Measurements from ENCODE around the gene EID2. TPM values are rescaled to one million over a fixed set of nuclear protein-coding genes. Genes with fewer than 3 reads are reported as not detected.

Gene EID2
- total and polyA plus RNA-seq, 10 of the 15 experiments (the other 5 are each of a cell fraction or from before 2014, with no cell fraction given): 1.6 to 11.4 (median 7.0) TPM

DNA sequence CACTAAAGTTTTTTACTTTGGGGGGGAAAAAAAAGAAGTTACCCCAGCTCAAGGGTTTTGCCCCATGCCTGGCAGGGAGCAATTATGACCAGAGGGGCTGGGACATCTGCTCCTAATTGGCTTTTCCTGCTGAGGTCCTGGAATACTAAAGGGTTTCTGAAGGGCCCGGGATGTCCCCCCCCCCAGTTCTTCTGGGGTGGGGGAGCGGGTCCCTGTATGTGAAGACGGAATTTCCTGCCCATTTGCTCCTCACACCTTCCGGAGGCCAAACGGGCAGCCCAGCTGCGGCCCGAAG is 42.3 kb downstream of the EID2 start (continued):
- TF ChIP-seq, protein P1, sequence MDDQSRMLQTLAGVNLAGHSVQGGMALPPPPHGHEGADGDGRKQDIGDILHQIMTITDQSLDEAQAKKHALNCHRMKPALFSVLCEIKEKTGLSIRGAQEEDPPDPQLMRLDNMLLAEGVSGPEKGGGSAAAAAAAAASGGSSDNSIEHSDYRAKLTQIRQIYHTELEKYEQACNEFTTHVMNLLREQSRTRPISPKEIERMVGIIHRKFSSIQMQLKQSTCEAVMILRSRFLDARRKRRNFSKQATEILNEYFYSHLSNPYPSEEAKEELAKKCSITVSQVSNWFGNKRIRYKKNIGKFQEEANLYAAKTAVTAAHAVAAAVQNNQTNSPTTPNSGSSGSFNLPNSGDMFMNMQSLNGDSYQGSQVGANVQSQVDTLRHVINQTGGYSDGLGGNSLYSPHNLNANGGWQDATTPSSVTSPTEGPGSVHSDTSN (IDR thresholded peaks at IDR 0.05; ENCODE audit: insufficient replicate concordance, low read depth, low read length): no peak
- TF ChIP-seq, protein P2, sequence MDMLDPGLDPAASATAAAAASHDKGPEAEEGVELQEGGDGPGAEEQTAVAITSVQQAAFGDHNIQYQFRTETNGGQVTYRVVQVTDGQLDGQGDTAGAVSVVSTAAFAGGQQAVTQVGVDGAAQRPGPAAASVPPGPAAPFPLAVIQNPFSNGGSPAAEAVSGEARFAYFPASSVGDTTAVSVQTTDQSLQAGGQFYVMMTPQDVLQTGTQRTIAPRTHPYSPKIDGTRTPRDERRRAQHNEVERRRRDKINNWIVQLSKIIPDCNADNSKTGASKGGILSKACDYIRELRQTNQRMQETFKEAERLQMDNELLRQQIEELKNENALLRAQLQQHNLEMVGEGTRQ (IDR thresholded peaks at IDR 0.05; ENCODE audit: borderline replicate concordance, low read depth, low read length): no peak
- no peak for TF ChIP-seq NR2C1 (IDR thresholded peaks at IDR 0.05)
- peak; percentile 26; the same call in 1 of the 2 replicates for TF ChIP-seq NR2F1 (conservative IDR thresholded peaks at IDR 0.05)
- no peak for TF ChIP-seq RELA (IDR thresholded peaks at IDR 0.05; ENCODE audit: borderline replicate concordance, partially characterized antibody)
- no peak for TF ChIP-seq SMAD5 (IDR thresholded peaks at IDR 0.05; ENCODE audit: low read depth)
- TF ChIP-seq TAF1 (IDR thresholded peaks at IDR 0.05; ENCODE audit: borderline replicate concordance, low read depth, low read length): no peak

DNA sequence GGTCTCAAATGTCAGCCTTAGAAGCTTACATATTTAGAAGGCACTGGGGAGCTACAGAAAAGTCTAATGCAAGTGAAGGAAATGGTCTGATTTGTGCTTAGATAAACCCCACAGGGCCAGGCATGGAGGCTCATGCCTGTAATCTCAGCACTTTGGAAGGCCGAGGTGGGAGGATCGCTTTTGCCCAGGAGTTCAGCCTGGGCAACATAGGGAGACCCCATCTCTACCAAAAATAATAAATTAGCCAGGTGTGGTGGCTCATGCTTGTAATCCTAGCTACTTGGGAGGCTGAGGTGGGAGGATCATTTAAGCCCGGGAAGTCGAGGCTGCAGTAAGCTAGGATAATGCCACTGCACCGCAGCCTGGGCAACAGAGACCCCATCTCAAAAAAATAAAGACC is 43.9 kb downstream of the EID2 start:
- TF ChIP-seq DPF2 (IDR thresholded peaks at IDR 0.05) (no peak), RCOR1 (conservative IDR thresholded peaks at IDR 0.05; ENCODE audit: low read depth, low read length) (no peak), CBX3 (IDR thresholded peaks at IDR 0.05; ENCODE audit: borderline replicate concordance, low read depth) (no peak), ZZZ3 (IDR thresholded peaks at IDR 0.05; ENCODE audit: control insufficient read depth, insufficient read length, low read depth) (no peak)
- TF ChIP-seq, protein P3, sequence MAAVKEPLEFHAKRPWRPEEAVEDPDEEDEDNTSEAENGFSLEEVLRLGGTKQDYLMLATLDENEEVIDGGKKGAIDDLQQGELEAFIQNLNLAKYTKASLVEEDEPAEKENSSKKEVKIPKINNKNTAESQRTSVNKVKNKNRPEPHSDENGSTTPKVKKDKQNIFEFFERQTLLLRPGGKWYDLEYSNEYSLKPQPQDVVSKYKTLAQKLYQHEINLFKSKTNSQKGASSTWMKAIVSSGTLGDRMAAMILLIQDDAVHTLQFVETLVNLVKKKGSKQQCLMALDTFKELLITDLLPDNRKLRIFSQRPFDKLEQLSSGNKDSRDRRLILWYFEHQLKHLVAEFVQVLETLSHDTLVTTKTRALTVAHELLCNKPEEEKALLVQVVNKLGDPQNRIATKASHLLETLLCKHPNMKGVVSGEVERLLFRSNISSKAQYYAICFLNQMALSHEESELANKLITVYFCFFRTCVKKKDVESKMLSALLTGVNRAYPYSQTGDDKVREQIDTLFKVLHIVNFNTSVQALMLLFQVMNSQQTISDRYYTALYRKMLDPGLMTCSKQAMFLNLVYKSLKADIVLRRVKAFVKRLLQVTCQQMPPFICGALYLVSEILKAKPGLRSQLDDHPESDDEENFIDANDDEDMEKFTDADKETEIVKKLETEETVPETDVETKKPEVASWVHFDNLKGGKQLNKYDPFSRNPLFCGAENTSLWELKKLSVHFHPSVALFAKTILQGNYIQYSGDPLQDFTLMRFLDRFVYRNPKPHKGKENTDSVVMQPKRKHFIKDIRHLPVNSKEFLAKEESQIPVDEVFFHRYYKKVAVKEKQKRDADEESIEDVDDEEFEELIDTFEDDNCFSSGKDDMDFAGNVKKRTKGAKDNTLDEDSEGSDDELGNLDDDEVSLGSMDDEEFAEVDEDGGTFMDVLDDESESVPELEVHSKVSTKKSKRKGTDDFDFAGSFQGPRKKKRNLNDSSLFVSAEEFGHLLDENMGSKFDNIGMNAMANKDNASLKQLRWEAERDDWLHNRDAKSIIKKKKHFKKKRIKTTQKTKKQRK (IDR thresholded peaks at IDR 0.05; ENCODE audit: low read depth, low read length): no peak
- in situ Hi-C loops (cut with MboI) (no loop called here), intact Hi-C loops (cut with micrococcal nuclease; ENCODE audit: unreplicated experiment) (loop anchor here (5.0 kb wide), 1 partner anchor 49 kb away; the partner anchor contains the start of gene SUPT5H)

More for the DNA sequence above, 43.9 kb downstream of the EID2 start:
- ChIA-PET SMC1A (ENCODE audit: uncharacterized antibody, unreplicated experiment) (interaction anchor here (0.8 to 1.5 kb wide), 2 partner anchors 55 to 177 kb away, joined by 3 to 4 read pairs; no protein-coding TSS in a partner anchor), POLR2A (interaction anchor here (1.0 kb wide), 1 partner anchor 60 kb away, joined by 3 read pairs; the partner anchor contains the start of gene RPS16), CTCF (interaction anchor here (0.6 to 2.9 kb wide), 5 partner anchors 19 to 177 kb away, joined by 3 to 16 read pairs (median 4); partner anchors contain the start of gene SELENOV), RAD21 (ENCODE audit: unreplicated experiment) (no interaction called here)
- peaks cover 0 to 19% of the 10 kb centered on the region in 2 experiments; a peak in 2 of 4 replicates for H3K27me3 ChIP-seq (replicated peaks in 1 of 2; ENCODE audit: control insufficient read depth in 2 of 2, insufficient read depth in 2 of 2, low read length in 1 of 2)
- WGBS (ENCODE audit: insufficient coverage, insufficient replicate concordance, low lambda C conversion rate, missing lambda C conversion rate): 28% methylated on average over 5 of the region's 5 CpGs
- no peak overlapping the region for H3K27ac ChIP-seq (ENCODE audit: control insufficient read depth, insufficient read depth)
- BruUV-seq (replicated peaks): no TSS peak
- no peak for ATAC-seq
- H3K4me3 ChIP-seq: no peak overlapping the region
- FAIRE-seq: no peak
- no peak overlapping the region for H3K9ac ChIP-seq (ENCODE audit: control insufficient read depth, insufficient read depth, low read length)
- H2AFZ ChIP-seq (ENCODE audit: control insufficient read depth, low read depth, low read length): no peak overlapping the region
- no peaks in the 10 kb centered on the region for H4K20me1 ChIP-seq (ENCODE audit: control insufficient read depth, insufficient read depth)
- no peak overlapping the region for H3K4me2 ChIP-seq (ENCODE audit: control insufficient read depth, insufficient read depth)
- H3K9me3 ChIP-seq (replicated peaks; ENCODE audit: control insufficient read depth, insufficient read depth, low read length): no peaks in the 10 kb centered on the region
- DNase-seq (ENCODE audit: low read depth, low spot score): no peak
- H3K36me3 ChIP-seq (ENCODE audit: control insufficient read depth in 2 of 2, insufficient read depth in 2 of 2, low read length in 1 of 2): no peaks in the 10 kb centered on the region
- H3K4me1 ChIP-seq (ENCODE audit: control insufficient read depth, insufficient read depth, low read length): peaks cover 10% of the 10 kb centered on the region
- H3K79me2 ChIP-seq (ENCODE audit: control insufficient read depth, insufficient read depth, low read length): no peaks in the 10 kb centered on the region

Data from GM12878 (cell line).